Measurements from ENCODE around the gene WASF1. TPM values are rescaled to one million over a fixed set of nuclear protein-coding genes. Genes with fewer than 3 reads are reported as not detected.
A peak's percentile ranks its signal among the peaks of the same experiment; 100 is the strongest.

WASF1 gene
- total RNA-seq = 10 to 100 TPM; 11.4 to 19.7 (median 12.3) TPM

DNA sequence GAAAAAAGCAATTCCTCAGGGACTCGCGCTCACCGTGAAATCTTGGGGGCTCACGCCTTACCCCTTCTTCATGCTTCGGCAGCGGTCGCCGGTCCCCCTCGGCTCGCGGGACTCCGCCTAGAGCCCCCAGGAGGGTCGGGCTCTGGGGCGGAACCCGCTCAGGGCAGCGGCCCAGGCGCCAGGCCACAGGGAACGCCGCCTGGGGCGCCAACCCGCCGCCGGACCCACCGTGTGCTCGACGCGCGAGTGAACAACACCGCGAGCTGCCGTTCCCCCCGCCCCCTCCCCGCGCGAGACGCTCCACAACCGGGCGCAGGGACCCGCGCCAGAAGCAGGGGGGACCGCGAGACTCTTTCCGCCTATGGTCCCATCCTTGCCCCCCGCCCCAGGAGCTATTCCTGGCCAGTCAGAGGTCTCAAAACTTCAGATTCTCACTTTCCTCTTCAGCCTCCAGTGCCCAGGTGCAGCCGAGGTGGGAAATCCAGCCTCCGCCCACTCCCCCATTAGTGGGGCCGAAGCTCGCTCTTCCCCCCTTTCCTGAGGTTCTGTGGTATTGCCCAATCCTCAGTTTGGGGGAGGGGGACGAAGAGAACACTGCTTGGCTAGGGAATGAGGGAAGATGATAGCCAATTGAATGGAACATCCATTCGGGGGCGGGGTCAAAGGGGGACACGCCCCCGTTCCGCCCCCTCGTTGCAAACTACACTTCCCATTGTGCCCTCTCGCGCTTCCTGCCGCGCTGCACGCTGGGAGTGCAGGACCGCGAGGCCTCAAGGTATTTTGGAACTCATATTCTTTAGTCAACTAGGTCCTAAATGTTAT, at the start of gene WASF1:
WASF1 (minus strand) TSS at position 265 of the 822 bp plus-strand sequence. CDS start 52,069 bp downstream, outside the sequence.
- H3K27ac ChIP-seq = peak within 1 kb of the TSS; percentile 82 to 93

DNA sequence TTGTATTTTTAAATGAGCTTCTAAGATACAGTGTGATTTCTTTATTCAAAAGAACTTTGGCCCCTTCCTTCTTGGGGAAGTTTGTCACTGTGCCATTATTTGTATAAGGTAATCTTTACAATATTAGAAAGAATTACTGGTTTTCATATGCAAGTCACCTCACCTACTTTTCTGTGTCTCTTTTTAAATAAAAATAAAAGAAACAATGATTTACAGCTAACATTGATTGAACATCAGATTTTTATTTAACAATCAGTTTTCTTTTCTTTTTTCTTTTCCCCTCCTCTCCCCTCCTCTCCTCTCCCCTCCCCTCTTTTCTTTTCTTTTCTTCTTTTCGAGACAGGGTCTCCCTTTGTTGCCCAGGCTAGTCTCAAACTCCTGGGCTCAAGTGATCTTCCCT, 46.8 kb upstream of the WASF1 start:
- Histone ChIP-seq H3K27ac (no peak overlapping the region), H3K9me3 (no peaks in the 10 kb centered on the region), H3K4me1 (no peaks in the 10 kb centered on the region), H3K4me3 (no peak overlapping the region), H3K36me3 (no peaks in the 10 kb centered on the region), H3K27me3 (no peaks in the 10 kb centered on the region)
- intact Hi-C loops (cut with DNase I; ENCODE audit: low total_unique reads) = no loop called here
- no peak for DNase-seq (ENCODE audit: low spot score in 2 of 2)
- TF ChIP-seq, protein P1, sequence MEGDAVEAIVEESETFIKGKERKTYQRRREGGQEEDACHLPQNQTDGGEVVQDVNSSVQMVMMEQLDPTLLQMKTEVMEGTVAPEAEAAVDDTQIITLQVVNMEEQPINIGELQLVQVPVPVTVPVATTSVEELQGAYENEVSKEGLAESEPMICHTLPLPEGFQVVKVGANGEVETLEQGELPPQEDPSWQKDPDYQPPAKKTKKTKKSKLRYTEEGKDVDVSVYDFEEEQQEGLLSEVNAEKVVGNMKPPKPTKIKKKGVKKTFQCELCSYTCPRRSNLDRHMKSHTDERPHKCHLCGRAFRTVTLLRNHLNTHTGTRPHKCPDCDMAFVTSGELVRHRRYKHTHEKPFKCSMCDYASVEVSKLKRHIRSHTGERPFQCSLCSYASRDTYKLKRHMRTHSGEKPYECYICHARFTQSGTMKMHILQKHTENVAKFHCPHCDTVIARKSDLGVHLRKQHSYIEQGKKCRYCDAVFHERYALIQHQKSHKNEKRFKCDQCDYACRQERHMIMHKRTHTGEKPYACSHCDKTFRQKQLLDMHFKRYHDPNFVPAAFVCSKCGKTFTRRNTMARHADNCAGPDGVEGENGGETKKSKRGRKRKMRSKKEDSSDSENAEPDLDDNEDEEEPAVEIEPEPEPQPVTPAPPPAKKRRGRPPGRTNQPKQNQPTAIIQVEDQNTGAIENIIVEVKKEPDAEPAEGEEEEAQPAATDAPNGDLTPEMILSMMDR (IDR thresholded peaks at IDR 0.05) = no peak
- TF ChIP-seq POLR2A (IDR thresholded peaks at IDR 0.05) = no peak

More for the DNA sequence above, at the start of gene WASF1:
- TF ChIP-seq, protein P1 (IDR thresholded peaks at IDR 0.05) = no peak
- TF ChIP-seq POLR2A (IDR thresholded peaks at IDR 0.05) (no peak), POLR2AphosphoS5 (IDR thresholded peaks at IDR 0.05) (peak; percentile 56 to 71 (median 62))
- peak; percentile 92 to 95 for DNase-seq (ENCODE audit: low spot score in 2 of 2)
- Histone ChIP-seq H3K4me3 (peak within 1 kb of the TSS; percentile 77 to 94 (median 85)), H3K27me3 (no peaks in the 10 kb centered on the region), H3K4me1 (peaks cover 0 to 4% of the 10 kb centered on the region in 2 donors), H3K36me3 (no peaks in the 10 kb centered on the region), H3K9me3 (no peaks in the 10 kb centered on the region)
- intact Hi-C loops (cut with DNase I; ENCODE audit: low total_unique reads) = loop anchor here (10.0 kb wide), 1 partner anchor 485 kb away; the partner anchor contains the start of genes AK9 and FIG4

DNA sequence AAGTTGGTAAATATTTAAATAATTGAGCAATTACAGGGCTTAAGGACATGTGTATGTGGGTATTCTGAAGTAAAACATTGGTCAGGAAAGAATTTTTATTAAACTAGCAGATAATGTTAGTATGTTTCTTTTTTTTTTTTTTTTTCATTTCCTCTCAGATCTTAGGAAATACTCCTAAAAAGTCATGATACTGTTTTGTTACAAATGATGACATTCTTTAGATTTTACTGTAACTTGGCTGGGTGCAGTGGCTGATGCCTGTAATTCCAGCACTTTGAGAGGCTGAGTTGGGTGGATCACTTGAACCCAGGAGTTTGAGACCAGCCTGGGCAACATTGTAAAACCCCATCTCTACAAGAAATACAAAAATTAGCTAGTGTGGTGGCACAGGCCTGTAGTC, 42.3 kb upstream of the WASF1 start:
- Histone ChIP-seq H3K27ac (no peak overlapping the region), H3K4me1 (no peaks in the 10 kb centered on the region), H3K4me3 (no peak overlapping the region), H3K36me3 (no peaks in the 10 kb centered on the region), H3K9me3 (no peaks in the 10 kb centered on the region), H3K27me3 (no peaks in the 10 kb centered on the region)
- intact Hi-C loops (cut with DNase I; ENCODE audit: low total_unique reads) = no loop called here
- TF ChIP-seq POLR2A (IDR thresholded peaks at IDR 0.05) (no peak), POLR2AphosphoS5 (IDR thresholded peaks at IDR 0.05) (no peak)
- TF ChIP-seq, protein P1 (IDR thresholded peaks at IDR 0.05) = no peak
- no peak for DNase-seq (ENCODE audit: low spot score in 2 of 2)

DNA sequence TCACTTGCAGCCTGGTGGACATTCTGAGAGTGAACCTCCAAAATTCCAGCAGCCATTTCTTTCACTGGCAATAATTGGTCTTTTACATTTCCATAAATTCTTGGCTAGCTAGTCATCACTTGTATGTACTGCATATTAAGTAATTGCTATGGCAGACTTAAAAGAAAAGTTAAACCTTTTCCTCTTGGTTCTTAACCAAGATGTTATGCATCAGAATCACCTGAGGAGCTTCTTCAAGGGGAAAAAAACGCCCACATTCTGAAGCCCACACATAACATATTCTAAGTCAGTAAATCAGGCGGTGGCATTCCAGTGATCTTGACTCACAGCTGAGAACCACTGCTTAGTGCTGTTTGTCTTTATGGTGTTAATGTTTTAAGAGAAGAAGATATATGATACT, 37.8 kb upstream of the WASF1 start:
- peaks cover 6% of the 10 kb centered on the region for H3K36me3 ChIP-seq
- DNase-seq (ENCODE audit: low spot score in 2 of 2) = no peak
- H3K27me3 ChIP-seq = no peaks in the 10 kb centered on the region
- no peak for TF ChIP-seq POLR2AphosphoS5 (IDR thresholded peaks at IDR 0.05)
- TF ChIP-seq, protein P1 (IDR thresholded peaks at IDR 0.05) = no peak
- no peak for TF ChIP-seq POLR2A (IDR thresholded peaks at IDR 0.05)
- no peak overlapping the region for H3K4me3 ChIP-seq
- H3K27ac ChIP-seq = no peak overlapping the region
- H3K9me3 ChIP-seq = no peaks in the 10 kb centered on the region
- H3K4me1 ChIP-seq = no peaks in the 10 kb centered on the region
- intact Hi-C loops (cut with DNase I; ENCODE audit: low total_unique reads) = no loop called here

DNA sequence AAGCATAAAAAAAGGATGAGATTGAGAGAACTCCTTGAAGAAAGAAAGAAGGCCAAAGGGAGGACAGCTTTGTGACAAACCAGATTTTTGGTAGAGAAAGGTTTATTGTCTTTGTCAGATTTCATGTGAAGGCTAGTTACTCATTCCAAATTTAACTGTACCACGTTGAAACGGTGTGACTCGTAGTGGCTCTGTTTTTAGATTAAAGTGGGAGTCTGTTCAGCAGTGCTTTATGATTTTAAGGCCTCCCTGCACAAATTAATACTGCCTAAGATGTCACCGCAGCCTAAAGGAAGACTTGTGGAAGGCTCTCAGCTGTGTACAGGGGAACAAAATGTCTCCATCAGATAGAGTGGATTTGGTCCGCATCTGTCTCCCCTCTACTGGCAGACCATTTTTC, 36.7 kb upstream of the WASF1 start:
- intact Hi-C loops (cut with DNase I; ENCODE audit: low total_unique reads) = no loop called here
- no peak for TF ChIP-seq POLR2A (IDR thresholded peaks at IDR 0.05)
- TF ChIP-seq POLR2AphosphoS5 (IDR thresholded peaks at IDR 0.05) = no peak
- TF ChIP-seq, protein P1 (IDR thresholded peaks at IDR 0.05) = no peak

More for the DNA sequence above, 36.7 kb upstream of the WASF1 start:
- Histone ChIP-seq H3K9me3 (no peaks in the 10 kb centered on the region), H3K36me3 (peaks cover 15% of the 10 kb centered on the region), H3K27ac (no peak overlapping the region), H3K4me3 (no peak overlapping the region), H3K27me3 (no peaks in the 10 kb centered on the region), H3K4me1 (no peaks in the 10 kb centered on the region)
- DNase-seq (ENCODE audit: low spot score in 2 of 2) = no peak
